WTC11 (cell line): ENCODE data around the gene MICAL2. TPM values are rescaled to one million over a fixed set of nuclear protein-coding genes. Genes with fewer than 3 reads are reported as not detected.

Experiments used
- ATAC-seq: fragments of 200-7000 bp; cut with Tn5 transposase; 2 replicates; pipeline ENCODE4 v1.10.0; 2021; ENCODE audit warnings: mild to moderate bottlenecking, moderate library complexity
- CTCF ChIA-PET: fragments of 300-600 bp; sonication (Branson Sonifier 250); formaldehyde crosslinking; loops from one replicate; lab custom pipeline; 2021; ENCODE audit warnings: antibody characterized with exemption; lab: Charles Lee
- POLR2A ChIA-PET: fragments of 350-600 bp; sonication (Branson Sonifier 250); formaldehyde crosslinking; loops from one replicate; lab custom pipeline; 2021; ENCODE audit warnings: antibody characterized with exemption; lab: Charles Lee
- DNase-seq: peaks from one replicate; pipeline ENCODE4 v3.0.0; 2021; ENCODE audit warnings: low spot score
- H3K27ac Mint-ChIP-seq: 2 replicates; pipeline ENCODE4 v1.8.0; 2021; ENCODE audit warnings: mixed read lengths
- H3K27me3 Mint-ChIP-seq: 2 replicates; pipeline ENCODE4 v1.8.0; 2021; ENCODE audit warnings: low read depth, mild to moderate bottlenecking, moderate library complexity, mixed read lengths
- H3K36me3 Mint-ChIP-seq: 2 replicates; pipeline ENCODE4 v1.8.0; 2021; ENCODE audit warnings: mixed read lengths
- H3K4me1 Mint-ChIP-seq: 2 replicates; pipeline ENCODE4 v1.8.0; 2022; ENCODE audit warnings: mixed read lengths
- H3K4me3 Mint-ChIP-seq: 2 replicates; pipeline ENCODE4 v1.8.0; 2021; ENCODE audit warnings: mild to moderate bottlenecking, moderate library complexity, mixed read lengths
- H3K9me3 Mint-ChIP-seq: 2 replicates; pipeline ENCODE4 v1.8.0; 2021; ENCODE audit warnings: mixed read lengths
- ELF4 ChIP-seq: sonication (generic); formaldehyde crosslinking; IDR thresholded peaks from 2 replicates; pipeline ENCODE4 v1.8.1; 2022; ENCODE audit warnings: low read depth, mild to moderate bottlenecking, moderate library complexity, missing genetic modification reagents
- GABPB1 ChIP-seq: sonication (generic); formaldehyde crosslinking; IDR thresholded peaks from 2 replicates; pipeline ENCODE4 v1.8.1; 2023; ENCODE audit warnings: mild to moderate bottlenecking, missing genetic modification reagents
- KAT7 ChIP-seq: sonication (generic); formaldehyde crosslinking; IDR thresholded peaks from 2 replicates; pipeline ENCODE4 v1.8.1; 2023; ENCODE audit warnings: missing genetic modification reagents, mild to moderate bottlenecking, borderline replicate concordance
- MYBL2 ChIP-seq: sonication (generic); formaldehyde crosslinking; IDR thresholded peaks from 2 replicates; pipeline ENCODE4 v1.8.1; 2023; ENCODE audit warnings: mild to moderate bottlenecking, moderate library complexity, missing genetic modification reagents
- NR1H2 ChIP-seq: sonication (generic); formaldehyde crosslinking; IDR thresholded peaks from 2 replicates; pipeline ENCODE4 v1.9.0; 2021; ENCODE audit warnings: mild to moderate bottlenecking, moderate library complexity, missing genetic modification reagents
- NR2C2 ChIP-seq: sonication (generic); formaldehyde crosslinking; IDR thresholded peaks from 2 replicates; pipeline ENCODE4 v1.8.0; 2022; ENCODE audit warnings: mild to moderate bottlenecking, missing genetic modification reagents
- TCF7 ChIP-seq: sonication (generic); formaldehyde crosslinking; IDR thresholded peaks from 2 replicates; pipeline ENCODE4 v1.8.0; 2022; ENCODE audit warnings: mild to moderate bottlenecking, low read depth, missing genetic modification reagents, moderate library complexity
- ZNF121 ChIP-seq: sonication (generic); formaldehyde crosslinking; IDR thresholded peaks from 2 replicates; pipeline ENCODE4 v1.8.0; 2023; ENCODE audit warnings: missing genetic modification reagents
- ZNF396 ChIP-seq: fragments of 250-450 bp; sonication (Bioruptor Pico); IDR thresholded peaks from 2 replicates; pipeline ENCODE4 v1.8.0; 2021; ENCODE audit warnings: mild to moderate bottlenecking, moderate library complexity, borderline replicate concordance
- ZNF416 ChIP-seq: fragments of 250-450 bp; sonication (Bioruptor Pico); IDR thresholded peaks from 2 replicates; pipeline ENCODE4 v1.9.0; 2021; ENCODE audit warnings: mild to moderate bottlenecking, inconsistent platforms
- ZNF671 ChIP-seq: fragments of 250-450 bp; sonication (Bioruptor Pico); IDR thresholded peaks from 2 replicates; pipeline ENCODE4 v1.8.0; 2021; ENCODE audit warnings: mild to moderate bottlenecking
- total RNA-seq: library from RNA; stranded (reverse); gene quantifications from 3 replicates; pipeline ENCODE4 v1.2.3, GENCODE V29; 2021
- TF ChIP-seq, protein P1 (sequence below): sonication (generic); formaldehyde crosslinking; IDR thresholded peaks from 2 replicates; pipeline ENCODE4 v1.8.1; 2023; ENCODE audit warnings: mild to moderate bottlenecking, missing genetic modification reagents, borderline replicate concordance
- TF ChIP-seq, protein P2 (sequence below): sonication (generic); formaldehyde crosslinking; IDR thresholded peaks from 2 replicates; pipeline ENCODE4 v1.8.0; 2022; ENCODE audit warnings: mild to moderate bottlenecking, missing genetic modification reagents
- TF ChIP-seq, protein P3 (sequence below): fragments of 250-450 bp; sonication (Bioruptor Pico); IDR thresholded peaks from 2 replicates; pipeline ENCODE4 v1.9.0; 2021; ENCODE audit warnings: mild to moderate bottlenecking, borderline replicate concordance
- TF ChIP-seq, protein P4 (sequence below): sonication (generic); formaldehyde crosslinking; IDR thresholded peaks from 2 replicates; pipeline ENCODE4 v1.8.1; 2022; ENCODE audit warnings: missing genetic modification reagents, borderline replicate concordance
- TF ChIP-seq, protein P5 (sequence below): sonication (generic); formaldehyde crosslinking; IDR thresholded peaks from 2 replicates; pipeline ENCODE4 v1.8.0; 2023; ENCODE audit warnings: missing genetic modification reagents, mild to moderate bottlenecking, borderline replicate concordance

Gene MICAL2
- total RNA-seq, 1 experiment from 2014 or later, result 3.1 TPM

DNA sequence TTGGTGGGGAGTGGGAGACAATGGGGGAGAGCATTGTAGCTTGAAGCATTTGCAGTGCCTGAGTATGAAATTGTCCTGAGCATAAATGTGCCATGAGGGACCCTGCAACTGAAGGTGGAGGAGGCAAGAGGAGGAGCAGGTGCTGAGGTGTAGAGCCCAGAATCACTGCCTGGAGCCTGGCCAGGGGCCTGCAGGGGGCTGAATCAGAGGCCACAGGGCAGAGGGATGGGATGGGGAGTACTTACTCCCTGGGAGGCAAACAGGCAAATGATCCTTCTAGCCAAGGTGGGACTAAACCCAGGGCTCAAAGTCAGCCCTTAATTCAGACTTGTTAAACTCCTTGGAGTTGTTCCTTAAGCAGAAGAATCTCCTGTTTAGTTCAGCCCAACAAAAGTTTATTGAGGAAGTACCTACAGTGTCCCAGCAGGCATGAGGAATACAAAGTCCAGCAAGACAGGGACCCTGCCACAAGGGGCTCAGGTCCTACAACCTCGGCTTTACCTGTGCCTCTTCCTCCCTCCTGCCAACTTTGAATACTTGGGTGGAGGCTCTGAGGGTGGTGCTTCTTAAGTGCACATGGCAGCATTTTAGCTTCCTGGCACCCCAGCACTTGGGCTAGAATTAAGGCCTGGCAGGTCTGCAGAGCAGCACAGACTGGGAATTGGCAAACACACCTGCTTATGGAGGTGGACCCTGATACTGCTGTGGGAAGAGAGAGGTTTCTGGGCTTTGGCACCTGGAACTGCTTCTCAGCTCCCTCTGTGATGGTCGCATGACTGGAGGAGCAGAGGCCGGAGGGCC, 20.0 kb downstream of the MICAL2 start:
- Mint-ChIP-seq H3K27ac (no peak overlapping the region), H3K4me3 (no peak overlapping the region), H3K4me1 (no peaks in the 10 kb centered on the region), H3K9me3 (no peaks in the 10 kb centered on the region)
- TF ChIP-seq, protein P1, sequence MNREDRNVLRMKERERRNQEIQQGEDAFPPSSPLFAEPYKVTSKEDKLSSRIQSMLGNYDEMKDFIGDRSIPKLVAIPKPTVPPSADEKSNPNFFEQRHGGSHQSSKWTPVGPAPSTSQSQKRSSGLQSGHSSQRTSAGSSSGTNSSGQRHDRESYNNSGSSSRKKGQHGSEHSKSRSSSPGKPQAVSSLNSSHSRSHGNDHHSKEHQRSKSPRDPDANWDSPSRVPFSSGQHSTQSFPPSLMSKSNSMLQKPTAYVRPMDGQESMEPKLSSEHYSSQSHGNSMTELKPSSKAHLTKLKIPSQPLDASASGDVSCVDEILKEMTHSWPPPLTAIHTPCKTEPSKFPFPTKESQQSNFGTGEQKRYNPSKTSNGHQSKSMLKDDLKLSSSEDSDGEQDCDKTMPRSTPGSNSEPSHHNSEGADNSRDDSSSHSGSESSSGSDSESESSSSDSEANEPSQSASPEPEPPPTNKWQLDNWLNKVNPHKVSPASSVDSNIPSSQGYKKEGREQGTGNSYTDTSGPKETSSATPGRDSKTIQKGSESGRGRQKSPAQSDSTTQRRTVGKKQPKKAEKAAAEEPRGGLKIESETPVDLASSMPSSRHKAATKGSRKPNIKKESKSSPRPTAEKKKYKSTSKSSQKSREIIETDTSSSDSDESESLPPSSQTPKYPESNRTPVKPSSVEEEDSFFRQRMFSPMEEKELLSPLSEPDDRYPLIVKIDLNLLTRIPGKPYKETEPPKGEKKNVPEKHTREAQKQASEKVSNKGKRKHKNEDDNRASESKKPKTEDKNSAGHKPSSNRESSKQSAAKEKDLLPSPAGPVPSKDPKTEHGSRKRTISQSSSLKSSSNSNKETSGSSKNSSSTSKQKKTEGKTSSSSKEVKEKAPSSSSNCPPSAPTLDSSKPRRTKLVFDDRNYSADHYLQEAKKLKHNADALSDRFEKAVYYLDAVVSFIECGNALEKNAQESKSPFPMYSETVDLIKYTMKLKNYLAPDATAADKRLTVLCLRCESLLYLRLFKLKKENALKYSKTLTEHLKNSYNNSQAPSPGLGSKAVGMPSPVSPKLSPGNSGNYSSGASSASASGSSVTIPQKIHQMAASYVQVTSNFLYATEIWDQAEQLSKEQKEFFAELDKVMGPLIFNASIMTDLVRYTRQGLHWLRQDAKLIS, result no peak
- TF ChIP-seq ZNF121 (CRISPR knock-in tag) (no peak), GABPB1 (no peak), ELF4 (no peak), TCF7 (no peak), NR1H2 (CRISPR knock-in tag) (no peak), NR2C2 (no peak), KAT7 (CRISPR knock-in tag) (no peak)
- TF ChIP-seq, protein P2, sequence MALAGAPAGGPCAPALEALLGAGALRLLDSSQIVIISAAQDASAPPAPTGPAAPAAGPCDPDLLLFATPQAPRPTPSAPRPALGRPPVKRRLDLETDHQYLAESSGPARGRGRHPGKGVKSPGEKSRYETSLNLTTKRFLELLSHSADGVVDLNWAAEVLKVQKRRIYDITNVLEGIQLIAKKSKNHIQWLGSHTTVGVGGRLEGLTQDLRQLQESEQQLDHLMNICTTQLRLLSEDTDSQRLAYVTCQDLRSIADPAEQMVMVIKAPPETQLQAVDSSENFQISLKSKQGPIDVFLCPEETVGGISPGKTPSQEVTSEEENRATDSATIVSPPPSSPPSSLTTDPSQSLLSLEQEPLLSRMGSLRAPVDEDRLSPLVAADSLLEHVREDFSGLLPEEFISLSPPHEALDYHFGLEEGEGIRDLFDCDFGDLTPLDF, result no peak
- TF ChIP-seq, protein P3, sequence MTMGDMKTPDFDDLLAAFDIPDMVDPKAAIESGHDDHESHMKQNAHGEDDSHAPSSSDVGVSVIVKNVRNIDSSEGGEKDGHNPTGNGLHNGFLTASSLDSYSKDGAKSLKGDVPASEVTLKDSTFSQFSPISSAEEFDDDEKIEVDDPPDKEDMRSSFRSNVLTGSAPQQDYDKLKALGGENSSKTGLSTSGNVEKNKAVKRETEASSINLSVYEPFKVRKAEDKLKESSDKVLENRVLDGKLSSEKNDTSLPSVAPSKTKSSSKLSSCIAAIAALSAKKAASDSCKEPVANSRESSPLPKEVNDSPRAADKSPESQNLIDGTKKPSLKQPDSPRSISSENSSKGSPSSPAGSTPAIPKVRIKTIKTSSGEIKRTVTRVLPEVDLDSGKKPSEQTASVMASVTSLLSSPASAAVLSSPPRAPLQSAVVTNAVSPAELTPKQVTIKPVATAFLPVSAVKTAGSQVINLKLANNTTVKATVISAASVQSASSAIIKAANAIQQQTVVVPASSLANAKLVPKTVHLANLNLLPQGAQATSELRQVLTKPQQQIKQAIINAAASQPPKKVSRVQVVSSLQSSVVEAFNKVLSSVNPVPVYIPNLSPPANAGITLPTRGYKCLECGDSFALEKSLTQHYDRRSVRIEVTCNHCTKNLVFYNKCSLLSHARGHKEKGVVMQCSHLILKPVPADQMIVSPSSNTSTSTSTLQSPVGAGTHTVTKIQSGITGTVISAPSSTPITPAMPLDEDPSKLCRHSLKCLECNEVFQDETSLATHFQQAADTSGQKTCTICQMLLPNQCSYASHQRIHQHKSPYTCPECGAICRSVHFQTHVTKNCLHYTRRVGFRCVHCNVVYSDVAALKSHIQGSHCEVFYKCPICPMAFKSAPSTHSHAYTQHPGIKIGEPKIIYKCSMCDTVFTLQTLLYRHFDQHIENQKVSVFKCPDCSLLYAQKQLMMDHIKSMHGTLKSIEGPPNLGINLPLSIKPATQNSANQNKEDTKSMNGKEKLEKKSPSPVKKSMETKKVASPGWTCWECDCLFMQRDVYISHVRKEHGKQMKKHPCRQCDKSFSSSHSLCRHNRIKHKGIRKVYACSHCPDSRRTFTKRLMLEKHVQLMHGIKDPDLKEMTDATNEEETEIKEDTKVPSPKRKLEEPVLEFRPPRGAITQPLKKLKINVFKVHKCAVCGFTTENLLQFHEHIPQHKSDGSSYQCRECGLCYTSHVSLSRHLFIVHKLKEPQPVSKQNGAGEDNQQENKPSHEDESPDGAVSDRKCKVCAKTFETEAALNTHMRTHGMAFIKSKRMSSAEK, result no peak
- TF ChIP-seq, protein P4, sequence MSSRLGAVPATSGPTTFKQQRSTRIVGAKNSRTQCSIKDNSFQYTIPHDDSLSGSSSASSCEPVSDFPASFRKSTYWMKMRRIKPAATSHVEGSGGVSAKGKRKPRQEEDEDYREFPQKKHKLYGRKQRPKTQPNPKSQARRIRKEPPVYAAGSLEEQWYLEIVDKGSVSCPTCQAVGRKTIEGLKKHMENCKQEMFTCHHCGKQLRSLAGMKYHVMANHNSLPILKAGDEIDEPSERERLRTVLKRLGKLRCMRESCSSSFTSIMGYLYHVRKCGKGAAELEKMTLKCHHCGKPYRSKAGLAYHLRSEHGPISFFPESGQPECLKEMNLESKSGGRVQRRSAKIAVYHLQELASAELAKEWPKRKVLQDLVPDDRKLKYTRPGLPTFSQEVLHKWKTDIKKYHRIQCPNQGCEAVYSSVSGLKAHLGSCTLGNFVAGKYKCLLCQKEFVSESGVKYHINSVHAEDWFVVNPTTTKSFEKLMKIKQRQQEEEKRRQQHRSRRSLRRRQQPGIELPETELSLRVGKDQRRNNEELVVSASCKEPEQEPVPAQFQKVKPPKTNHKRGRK (CRISPR knock-in tag), result no peak
- TF ChIP-seq, all 79 proteins: peak for 0
- no peak for DNase-seq
- no peaks in the 10 kb centered on the region for H3K36me3 Mint-ChIP-seq
- H3K27me3 Mint-ChIP-seq, result peaks cover 3% of the 10 kb centered on the region; the same call in 1 of the 2 replicates
- ChIA-PET CTCF (interaction anchor here (0.6 to 1.2 kb wide), 2 partner anchors 9 to 1942 kb away, joined by 3 read pairs; no protein-coding TSS in a partner anchor), POLR2A (no interaction called here)
- ATAC-seq, result no peak

DNA sequence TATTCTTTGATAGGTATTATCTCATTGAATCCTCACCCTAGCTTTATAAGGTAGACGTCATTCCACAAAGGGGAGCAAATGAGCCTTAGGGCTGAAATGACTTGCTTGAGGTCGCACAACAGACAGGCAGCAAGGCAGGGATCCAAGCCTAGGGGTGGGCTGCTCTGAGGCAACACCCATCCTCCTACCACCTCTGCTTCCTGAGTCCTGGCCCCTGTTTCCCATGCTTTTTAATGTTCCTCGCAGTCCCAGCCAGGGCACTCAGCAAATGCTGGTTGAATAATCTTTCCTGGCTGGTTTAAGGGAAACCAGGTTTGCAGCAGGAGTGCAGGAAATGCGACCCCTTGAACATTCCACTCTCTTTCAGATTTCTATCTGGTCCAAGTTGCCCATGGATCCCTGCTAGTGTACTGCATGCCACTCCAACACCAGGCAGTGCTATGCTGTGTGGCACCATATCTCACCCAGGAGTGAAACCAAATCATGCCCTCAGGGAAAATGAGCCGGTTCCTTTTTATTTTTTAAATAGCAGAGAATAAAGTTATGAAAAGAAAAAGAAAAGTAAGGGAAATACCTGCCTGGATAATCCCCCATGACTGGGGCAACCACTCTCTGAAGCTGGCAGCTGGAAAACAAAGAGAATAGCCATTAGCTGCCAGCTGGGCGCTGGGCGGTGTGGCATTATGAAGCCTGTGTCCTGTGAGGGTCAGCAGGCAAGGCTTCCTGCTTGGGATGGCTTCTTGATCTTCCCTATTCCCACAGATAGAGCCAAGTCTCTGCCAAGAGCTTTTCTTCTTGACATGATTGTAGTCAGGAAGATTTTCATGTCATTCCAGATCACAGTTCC, 21.8 kb downstream of the MICAL2 start:
- Mint-ChIP-seq H3K27me3 (no peaks in the 10 kb centered on the region), H3K27ac (no peak overlapping the region), H3K4me1 (no peaks in the 10 kb centered on the region), H3K36me3 (no peaks in the 10 kb centered on the region), H3K4me3 (no peak overlapping the region), H3K9me3 (no peaks in the 10 kb centered on the region)
- ChIA-PET CTCF (no interaction called here), POLR2A (no interaction called here)
- ATAC-seq (no peak), DNase-seq (no peak)
- TF ChIP-seq ZNF671 (CRISPR knock-in tag) (no peak), ZNF396 (CRISPR knock-in tag) (no peak), MYBL2 (CRISPR knock-in tag) (no peak), NR2C2 (no peak), ZNF416 (CRISPR knock-in tag) (no peak), ELF4 (no peak)
- TF ChIP-seq, protein P5, sequence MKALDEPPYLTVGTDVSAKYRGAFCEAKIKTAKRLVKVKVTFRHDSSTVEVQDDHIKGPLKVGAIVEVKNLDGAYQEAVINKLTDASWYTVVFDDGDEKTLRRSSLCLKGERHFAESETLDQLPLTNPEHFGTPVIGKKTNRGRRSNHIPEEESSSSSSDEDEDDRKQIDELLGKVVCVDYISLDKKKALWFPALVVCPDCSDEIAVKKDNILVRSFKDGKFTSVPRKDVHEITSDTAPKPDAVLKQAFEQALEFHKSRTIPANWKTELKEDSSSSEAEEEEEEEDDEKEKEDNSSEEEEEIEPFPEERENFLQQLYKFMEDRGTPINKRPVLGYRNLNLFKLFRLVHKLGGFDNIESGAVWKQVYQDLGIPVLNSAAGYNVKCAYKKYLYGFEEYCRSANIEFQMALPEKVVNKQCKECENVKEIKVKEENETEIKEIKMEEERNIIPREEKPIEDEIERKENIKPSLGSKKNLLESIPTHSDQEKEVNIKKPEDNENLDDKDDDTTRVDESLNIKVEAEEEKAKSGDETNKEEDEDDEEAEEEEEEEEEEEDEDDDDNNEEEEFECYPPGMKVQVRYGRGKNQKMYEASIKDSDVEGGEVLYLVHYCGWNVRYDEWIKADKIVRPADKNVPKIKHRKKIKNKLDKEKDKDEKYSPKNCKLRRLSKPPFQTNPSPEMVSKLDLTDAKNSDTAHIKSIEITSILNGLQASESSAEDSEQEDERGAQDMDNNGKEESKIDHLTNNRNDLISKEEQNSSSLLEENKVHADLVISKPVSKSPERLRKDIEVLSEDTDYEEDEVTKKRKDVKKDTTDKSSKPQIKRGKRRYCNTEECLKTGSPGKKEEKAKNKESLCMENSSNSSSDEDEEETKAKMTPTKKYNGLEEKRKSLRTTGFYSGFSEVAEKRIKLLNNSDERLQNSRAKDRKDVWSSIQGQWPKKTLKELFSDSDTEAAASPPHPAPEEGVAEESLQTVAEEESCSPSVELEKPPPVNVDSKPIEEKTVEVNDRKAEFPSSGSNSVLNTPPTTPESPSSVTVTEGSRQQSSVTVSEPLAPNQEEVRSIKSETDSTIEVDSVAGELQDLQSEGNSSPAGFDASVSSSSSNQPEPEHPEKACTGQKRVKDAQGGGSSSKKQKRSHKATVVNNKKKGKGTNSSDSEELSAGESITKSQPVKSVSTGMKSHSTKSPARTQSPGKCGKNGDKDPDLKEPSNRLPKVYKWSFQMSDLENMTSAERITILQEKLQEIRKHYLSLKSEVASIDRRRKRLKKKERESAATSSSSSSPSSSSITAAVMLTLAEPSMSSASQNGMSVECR (CRISPR knock-in tag), result no peak
